Measurements from ENCODE around the gene MEI1. TPM values are rescaled to one million over a fixed set of nuclear protein-coding genes. Genes with fewer than 3 reads are reported as not detected.

The MEI1 gene
- total RNA-seq (2021) (0.55 and 0.61 TPM in 2 replicates), Bru-seq, nascent RNA (percentile 14 among the genes with signal in this experiment), BruChase-seq, experiment 1, labeled RNA remaining after a 2-hour chase (percentile 23 among the genes with signal in this experiment), BruChase-seq, experiment 2, labeled RNA remaining after a 6-hour chase (percentile 16 among the genes with signal in this experiment)
- long read RNA-seq: 0 reads

DNA sequence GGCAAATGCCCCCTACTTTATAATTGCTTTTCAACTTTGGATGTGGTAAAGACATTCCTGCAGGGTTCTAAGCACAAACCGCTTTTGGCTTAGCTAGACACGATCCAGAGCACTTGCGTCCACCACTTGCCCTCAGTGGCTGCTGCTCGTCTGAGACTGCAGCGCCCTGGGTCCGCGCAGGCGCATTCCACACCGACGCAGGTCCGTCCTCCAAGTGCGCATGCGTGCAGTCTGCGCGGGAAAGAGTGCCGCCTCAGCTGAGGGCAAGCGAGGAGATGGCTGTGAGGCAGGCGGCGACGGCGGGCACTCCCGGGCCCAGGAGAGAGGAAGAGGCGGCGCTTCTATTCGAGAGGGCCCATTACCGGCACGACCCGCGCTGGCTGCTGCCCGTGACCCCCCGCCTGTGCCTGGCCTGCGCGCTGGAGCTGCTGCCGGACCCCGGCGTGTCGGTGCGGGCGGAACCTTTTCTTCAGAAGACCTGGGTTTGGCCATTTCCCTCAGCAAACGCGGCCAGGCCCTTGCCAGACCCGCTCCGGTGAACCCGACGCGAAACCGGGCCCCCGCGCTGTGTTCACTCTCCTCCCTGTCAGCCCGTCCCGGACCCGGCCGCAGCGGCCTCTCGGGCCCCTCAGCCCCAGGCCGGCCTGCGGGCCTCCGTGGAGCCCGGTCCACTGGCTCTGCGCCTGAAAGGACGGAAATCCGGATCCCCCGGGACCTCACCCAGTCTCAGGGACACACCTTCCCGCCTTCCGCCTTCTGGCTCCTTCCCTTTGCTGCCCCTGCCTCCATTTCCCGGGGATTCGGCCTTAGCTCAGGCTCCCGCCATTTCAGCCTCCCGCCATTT is at the start of gene MEI1:
Gene MEI1, plus strand, starts transcription at position 240 of the 844 bp plus-strand sequence. Its CDS starts 36 bp downstream, at position 276.
- Histone ChIP-seq H2AFZ (no peak within 1 kb of the TSS), H3K9me2 (ENCODE audit: insufficient read depth) (no peaks in the 10 kb centered on the region), H3F3A (ENCODE audit: insufficient read depth, low read depth) (peaks cover 9% of the 10 kb centered on the region; the same call in 1 of the 2 replicates), H4K20me1 (ENCODE audit: insufficient read depth) (no peaks in the 10 kb centered on the region), H3K9me3 (ENCODE audit: insufficient read depth, low read depth) (no peaks in the 10 kb centered on the region), H3K4me1 (replicated peaks; ENCODE audit: insufficient read depth) (peaks cover 6% of the 10 kb centered on the region; the same call in 1 of the 2 replicates), H3K27me3 (ENCODE audit: insufficient read depth, low read depth) (no peaks in the 10 kb centered on the region), H3K4me3 (no peak within 1 kb of the TSS), H3K79me2 (ENCODE audit: low read depth) (no peaks in the 10 kb centered on the region), H3K36me3 (ENCODE audit: low read depth) (no peaks in the 10 kb centered on the region), H3K27ac (no peak within 1 kb of the TSS), H3K4me2 (no peak within 1 kb of the TSS)
- intact Hi-C loops (cut with micrococcal nuclease; ENCODE audit: unreplicated experiment): loop anchor here (5.0 kb wide), 1 partner anchor 123 kb away; no protein-coding TSS in a partner anchor
- no peak for DNase-seq
- no TSS peak for BruUV-seq (replicated peaks)
- ChIA-PET CTCF (interaction anchor here (0.5 to 0.7 kb wide), 3 partner anchors 11 to 344 kb away, joined by 3 to 8 read pairs (median 8); partner anchors contain the start of gene SNU13), POLR2A (ENCODE audit: unreplicated experiment) (no interaction called here)
- TF ChIP-seq EZH2 (IDR thresholded peaks at IDR 0.05; ENCODE audit: low read depth): no peak
- TF ChIP-seq, protein P1, sequence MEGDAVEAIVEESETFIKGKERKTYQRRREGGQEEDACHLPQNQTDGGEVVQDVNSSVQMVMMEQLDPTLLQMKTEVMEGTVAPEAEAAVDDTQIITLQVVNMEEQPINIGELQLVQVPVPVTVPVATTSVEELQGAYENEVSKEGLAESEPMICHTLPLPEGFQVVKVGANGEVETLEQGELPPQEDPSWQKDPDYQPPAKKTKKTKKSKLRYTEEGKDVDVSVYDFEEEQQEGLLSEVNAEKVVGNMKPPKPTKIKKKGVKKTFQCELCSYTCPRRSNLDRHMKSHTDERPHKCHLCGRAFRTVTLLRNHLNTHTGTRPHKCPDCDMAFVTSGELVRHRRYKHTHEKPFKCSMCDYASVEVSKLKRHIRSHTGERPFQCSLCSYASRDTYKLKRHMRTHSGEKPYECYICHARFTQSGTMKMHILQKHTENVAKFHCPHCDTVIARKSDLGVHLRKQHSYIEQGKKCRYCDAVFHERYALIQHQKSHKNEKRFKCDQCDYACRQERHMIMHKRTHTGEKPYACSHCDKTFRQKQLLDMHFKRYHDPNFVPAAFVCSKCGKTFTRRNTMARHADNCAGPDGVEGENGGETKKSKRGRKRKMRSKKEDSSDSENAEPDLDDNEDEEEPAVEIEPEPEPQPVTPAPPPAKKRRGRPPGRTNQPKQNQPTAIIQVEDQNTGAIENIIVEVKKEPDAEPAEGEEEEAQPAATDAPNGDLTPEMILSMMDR (conservative IDR thresholded peaks at IDR 0.05): no peak

DNA sequence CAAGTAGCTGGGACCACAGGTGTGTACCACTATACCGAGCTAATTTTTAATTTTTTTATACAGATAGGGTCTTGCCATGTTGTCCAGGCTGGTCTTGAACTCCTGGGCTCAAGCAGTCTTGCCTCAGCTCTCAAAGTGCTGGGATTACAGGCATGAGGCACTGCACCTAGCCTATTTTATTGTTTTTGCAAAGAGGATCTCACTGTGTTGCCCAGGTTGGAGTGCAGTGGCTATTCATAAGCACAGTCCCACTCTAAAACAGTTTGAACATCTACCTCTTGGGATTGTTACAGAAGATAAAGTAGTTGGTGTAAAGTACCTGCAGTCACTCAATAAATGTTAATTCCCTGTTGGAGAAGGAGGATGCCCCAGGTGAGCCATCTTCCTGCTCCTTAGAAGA is 49.1 kb upstream of the MEI1 start:
- H2AFZ ChIP-seq: no peak overlapping the region
- H3K4me1 ChIP-seq (replicated peaks; ENCODE audit: insufficient read depth): no peaks in the 10 kb centered on the region
- no peaks in the 10 kb centered on the region for H3K27me3 ChIP-seq (ENCODE audit: insufficient read depth, low read depth)
- DNase-seq: no peak
- CTCF ChIA-PET: no interaction called here
- H3K36me3 ChIP-seq (ENCODE audit: low read depth): peaks cover 72% of the 10 kb centered on the region
- peaks cover 47% of the 10 kb centered on the region for H3F3A ChIP-seq (ENCODE audit: insufficient read depth, low read depth)
- no peak overlapping the region for H3K4me3 ChIP-seq
- no peaks in the 10 kb centered on the region for H3K9me2 ChIP-seq (ENCODE audit: insufficient read depth)
- H3K9me3 ChIP-seq (ENCODE audit: insufficient read depth, low read depth): no peaks in the 10 kb centered on the region
- intact Hi-C loops (cut with micrococcal nuclease; ENCODE audit: unreplicated experiment): no loop called here
- peaks cover 7% of the 10 kb centered on the region; the same call in 1 of the 2 replicates for H3K79me2 ChIP-seq (ENCODE audit: low read depth)
- H3K27ac ChIP-seq: no peak overlapping the region
- POLR2A ChIA-PET (ENCODE audit: unreplicated experiment): interaction anchor here (0.9 kb wide), 1 partner anchor 10 kb away, joined by 4 read pairs; no protein-coding TSS in a partner anchor
- peaks cover 43% of the 10 kb centered on the region for H4K20me1 ChIP-seq (ENCODE audit: insufficient read depth)
- TF ChIP-seq, protein P1 (conservative IDR thresholded peaks at IDR 0.05): no peak
- no peak for TF ChIP-seq EZH2 (IDR thresholded peaks at IDR 0.05; ENCODE audit: low read depth)
- no TSS peak for BruUV-seq (replicated peaks)
- no peak overlapping the region for H3K4me2 ChIP-seq

- no peaks in the 10 kb centered on the region for H3K4me1 ChIP-seq (replicated peaks; ENCODE audit: insufficient read depth)
- ChIA-PET POLR2A (ENCODE audit: unreplicated experiment) (interaction anchor here (0.6 to 0.9 kb wide), 3 partner anchors 11 to 30 kb away, joined by 4 to 15 read pairs (median 6); partner anchors contain the start of genes DESI1 and XRCC6), CTCF (no interaction called here)
These were observed 48.5 kb upstream of the MEI1 start for GRCh38 chr22:41650821-41651220.

More at GRCh38 chr22:41650821-41651220, 48.5 kb upstream of the MEI1 start:
- Histone ChIP-seq H3K27ac (no peak overlapping the region), H3K9me3 (ENCODE audit: insufficient read depth, low read depth) (no peaks in the 10 kb centered on the region), H3K4me2 (no peak overlapping the region), H3K79me2 (ENCODE audit: low read depth) (0 out of 2 replicates have a peak, but pooled peaks cover 5% of the 10 kb centered on the region), H3K27me3 (ENCODE audit: insufficient read depth, low read depth) (no peaks in the 10 kb centered on the region), H3K9me2 (ENCODE audit: insufficient read depth) (no peaks in the 10 kb centered on the region), H3K4me3 (no peak overlapping the region), H3K36me3 (ENCODE audit: low read depth) (peaks cover 77% of the 10 kb centered on the region), H3F3A (ENCODE audit: insufficient read depth, low read depth) (peaks cover 46% of the 10 kb centered on the region), H2AFZ (no peak overlapping the region), H4K20me1 (ENCODE audit: insufficient read depth) (peaks cover 40% of the 10 kb centered on the region)
- intact Hi-C loops (cut with micrococcal nuclease; ENCODE audit: unreplicated experiment): no loop called here
- TF ChIP-seq, protein P1 (conservative IDR thresholded peaks at IDR 0.05): no peak
- TF ChIP-seq EZH2 (IDR thresholded peaks at IDR 0.05; ENCODE audit: low read depth): no peak
- BruUV-seq (replicated peaks): no TSS peak
- no peak for DNase-seq
